AG08396 (cell line): ENCODE results near the gene ZBTB44.
"Not testable (repeated sequence)": the region's sequence is repeated elsewhere in the genome, so short reads cannot be mapped to it uniquely, and the experiment has no call there.

Source experiments
- DNase-seq: peaks from one replicate; pipeline ENCODE4 v3.0.0; 2012; ENCODE audit warnings: low spot score, mixed read lengths

ZBTB44 gene, protein sequence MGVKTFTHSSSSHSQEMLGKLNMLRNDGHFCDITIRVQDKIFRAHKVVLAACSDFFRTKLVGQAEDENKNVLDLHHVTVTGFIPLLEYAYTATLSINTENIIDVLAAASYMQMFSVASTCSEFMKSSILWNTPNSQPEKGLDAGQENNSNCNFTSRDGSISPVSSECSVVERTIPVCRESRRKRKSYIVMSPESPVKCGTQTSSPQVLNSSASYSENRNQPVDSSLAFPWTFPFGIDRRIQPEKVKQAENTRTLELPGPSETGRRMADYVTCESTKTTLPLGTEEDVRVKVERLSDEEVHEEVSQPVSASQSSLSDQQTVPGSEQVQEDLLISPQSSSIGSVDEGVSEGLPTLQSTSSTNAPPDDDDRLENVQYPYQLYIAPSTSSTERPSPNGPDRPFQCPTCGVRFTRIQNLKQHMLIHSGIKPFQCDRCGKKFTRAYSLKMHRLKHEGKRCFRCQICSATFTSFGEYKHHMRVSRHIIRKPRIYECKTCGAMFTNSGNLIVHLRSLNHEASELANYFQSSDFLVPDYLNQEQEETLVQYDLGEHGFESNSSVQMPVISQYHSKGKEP

DNA sequence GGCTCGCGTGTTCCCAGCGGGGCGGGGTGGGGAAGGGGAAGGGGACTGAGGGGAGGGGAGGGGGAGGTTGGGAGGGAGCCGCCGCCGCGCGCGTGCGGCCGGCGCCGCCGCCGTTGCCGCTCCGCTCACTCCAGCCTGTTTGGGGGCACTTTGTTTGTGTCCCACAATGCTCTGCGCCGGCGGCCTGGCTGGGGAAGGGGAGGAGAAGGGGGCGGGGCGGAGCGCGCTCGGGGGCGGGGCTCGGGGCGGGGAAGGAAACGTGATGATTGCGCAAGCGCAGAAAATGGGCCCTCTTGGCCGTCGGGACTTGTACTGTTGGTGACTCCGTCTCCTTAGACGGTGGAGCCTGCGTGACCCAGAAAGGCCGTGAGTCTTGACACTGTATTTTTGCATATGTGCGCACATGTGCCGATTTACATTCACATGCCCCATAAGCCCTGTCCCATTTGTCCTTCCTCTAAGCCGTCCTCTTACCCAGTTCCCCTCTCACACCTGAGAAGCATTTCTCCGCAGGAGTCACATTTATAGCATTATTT, at the start of gene ZBTB44:
ZBTB44 (minus strand) TSS at position 168 of the 536 bp plus-strand sequence. CDS start 53,044 bp downstream, outside the sequence.
- peak; percentile 98 for DNase-seq

DNA sequence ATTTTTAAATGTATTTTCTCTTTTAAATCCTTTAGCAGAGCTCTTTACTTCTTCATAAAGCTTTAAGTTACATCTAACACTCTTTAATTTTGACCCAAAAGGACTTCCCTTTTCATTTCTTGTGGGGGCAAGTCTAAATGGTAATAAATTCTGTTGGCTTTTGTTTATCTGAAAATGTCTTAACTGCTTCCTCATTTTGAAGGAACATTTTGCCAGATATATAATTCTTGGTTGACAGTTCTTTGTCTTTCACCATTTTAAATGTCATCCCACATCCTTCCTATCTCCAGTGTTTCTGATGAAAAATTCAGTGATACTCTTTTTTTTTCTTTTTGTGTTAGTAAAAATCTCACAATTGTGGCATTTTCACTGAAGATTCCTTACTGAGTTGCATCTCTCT, 44.7 kb upstream of the ZBTB44 start:
- no peak for DNase-seq

- DNase-seq, result no peak
Measured at GRCh38 chr11:130358398-130358797, 43.7 kb upstream of the ZBTB44 start.

GRCh38 chr11:130347261-130347660, 32.5 kb upstream of the ZBTB44 start:
- DNase-seq, result no peak

GRCh38 chr11:130344841-130345240, 30.1 kb upstream of the ZBTB44 start:
- DNase-seq, result no peak

- no peak for DNase-seq
Measured at GRCh38 chr11:130340671-130341319, 26.1 kb upstream of the ZBTB44 start.

- DNase-seq, result no peak
Measured at GRCh38 chr11:130338667-130339066, 23.9 kb upstream of the ZBTB44 start.

DNA sequence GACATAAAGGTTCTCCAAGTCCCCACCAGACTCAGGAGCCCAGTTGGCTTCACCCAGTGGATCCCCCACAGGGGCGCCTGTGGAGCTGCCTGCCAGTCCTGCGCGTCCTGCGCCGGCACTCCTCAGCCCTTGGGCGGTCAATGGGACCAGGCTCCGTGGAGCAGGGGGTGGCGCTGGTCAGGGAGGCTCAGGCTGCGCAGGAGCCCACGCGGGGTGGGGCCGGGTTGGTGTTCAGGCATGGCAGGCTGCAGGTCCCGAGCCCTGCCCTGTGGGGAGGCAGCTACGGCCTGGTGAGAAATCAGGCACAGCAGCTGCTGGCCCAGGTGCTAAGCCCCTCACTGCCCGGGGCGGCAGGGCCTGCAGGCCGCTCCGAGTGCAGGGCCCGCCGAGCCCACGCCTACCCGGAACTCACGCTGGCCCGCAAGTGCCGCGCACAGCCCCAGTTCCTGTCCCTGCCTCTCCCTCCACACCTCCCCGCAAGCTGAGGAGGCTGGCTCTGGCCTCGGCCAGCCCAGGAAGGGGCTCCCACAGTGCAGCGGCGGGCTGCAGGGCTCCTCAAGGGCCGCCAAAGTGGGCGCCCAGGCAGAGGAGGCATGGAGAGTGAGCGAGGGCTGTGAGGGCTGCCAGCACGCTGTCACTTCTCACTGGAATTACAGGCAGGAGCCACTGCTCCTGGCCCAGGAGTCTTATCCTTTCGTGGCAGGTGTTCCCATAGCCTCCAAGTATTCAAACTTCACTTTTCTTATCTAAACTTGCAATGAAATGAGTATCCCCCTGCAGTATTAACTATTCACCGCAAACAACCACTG, 22.8 kb upstream of the ZBTB44 start:
- no peak for DNase-seq

- not testable (repeated sequence) for DNase-seq
Measured at GRCh38 chr11:130331397-130331796, 16.7 kb upstream of the ZBTB44 start.

GRCh38 chr11:130330101-130330684, 15.5 kb upstream of the ZBTB44 start:
- no peak for DNase-seq

DNA sequence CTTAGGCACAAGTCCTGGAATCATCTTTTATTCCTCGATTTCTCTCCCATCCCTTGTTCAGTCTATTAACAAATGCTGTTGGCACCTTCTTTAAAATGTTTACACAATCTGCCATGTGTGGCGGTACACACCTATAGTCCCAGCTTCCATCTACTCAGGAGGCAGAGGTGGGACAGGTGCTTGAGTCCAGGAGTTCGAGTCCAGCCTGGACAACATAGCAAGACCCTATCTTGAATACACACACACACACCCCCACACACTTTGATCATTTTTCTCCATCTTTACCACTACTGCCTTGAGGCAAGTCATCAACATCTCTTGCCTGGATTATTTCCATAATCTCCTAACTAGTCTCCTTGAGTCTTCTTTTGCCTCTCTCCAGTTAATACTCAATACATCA, 13.7 kb upstream of the ZBTB44 start:
- no peak for DNase-seq

- no peak for DNase-seq
Measured at GRCh38 chr11:130327716-130328115, 13.0 kb upstream of the ZBTB44 start.

DNA sequence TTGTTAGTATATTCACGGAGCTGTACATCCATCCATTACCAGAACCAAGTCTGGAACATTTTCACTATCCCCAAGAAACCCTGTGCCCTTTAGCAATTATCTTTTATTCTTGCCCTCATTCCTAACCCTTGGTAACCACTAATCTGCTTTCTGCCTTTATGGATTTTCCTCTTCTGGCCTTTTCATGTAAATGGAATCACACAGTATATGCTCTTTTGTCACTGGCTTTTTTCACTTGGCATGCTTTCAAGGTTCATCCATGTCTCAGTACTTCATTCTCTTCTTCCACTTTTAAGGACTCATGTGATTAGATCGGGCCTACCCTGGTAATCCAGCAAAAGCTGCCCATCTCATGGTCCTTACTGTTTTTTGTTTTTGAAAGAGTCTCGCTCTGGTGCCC, 11.0 kb upstream of the ZBTB44 start:
- no peak for DNase-seq

DNA sequence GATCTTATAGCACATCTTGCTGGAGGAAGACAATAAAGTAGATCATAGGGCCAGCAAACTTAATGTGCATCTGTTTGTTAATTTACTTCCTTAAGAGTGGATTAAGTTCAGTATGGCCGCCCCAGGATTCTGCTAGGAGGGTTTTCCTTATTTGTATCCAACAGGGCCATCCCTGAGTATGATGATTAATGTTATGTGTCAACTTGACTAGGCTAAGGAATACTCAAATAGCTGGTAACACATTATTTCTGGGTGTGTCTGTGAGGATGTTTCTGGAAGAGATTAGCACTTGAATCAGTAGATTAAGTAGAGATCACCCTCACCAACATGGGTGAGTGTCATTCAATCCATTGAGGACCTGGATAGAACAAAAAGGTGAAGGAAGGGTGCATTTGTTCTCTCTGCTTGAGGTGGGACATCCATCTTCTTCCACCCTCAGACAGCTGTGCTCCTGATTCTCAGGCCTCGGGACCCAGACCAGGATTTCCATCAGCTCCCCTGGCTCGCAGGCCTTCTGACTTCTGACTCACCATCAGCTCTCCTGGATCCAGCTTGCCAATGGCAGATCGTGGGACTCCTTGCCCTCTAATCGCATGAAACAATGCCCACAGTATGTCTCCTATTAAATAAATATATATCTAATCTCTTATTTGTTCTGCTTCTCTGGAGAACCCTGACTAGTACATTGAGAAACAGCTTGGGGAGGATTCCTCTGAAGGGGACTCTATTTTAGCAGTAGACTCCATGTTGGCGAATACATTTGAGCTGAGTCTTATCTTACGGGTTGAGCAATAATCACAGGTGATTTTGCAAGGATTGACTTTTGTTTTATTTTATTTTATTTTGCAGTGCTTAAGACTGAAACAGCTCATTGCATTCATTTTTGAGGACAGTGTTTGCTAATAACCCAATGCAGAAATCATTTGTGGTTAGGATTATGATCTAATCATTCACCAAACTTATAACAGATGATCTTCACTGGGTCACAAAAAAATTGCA, 9.0 kb upstream of the ZBTB44 start:
- DNase-seq, result no peak

DNA sequence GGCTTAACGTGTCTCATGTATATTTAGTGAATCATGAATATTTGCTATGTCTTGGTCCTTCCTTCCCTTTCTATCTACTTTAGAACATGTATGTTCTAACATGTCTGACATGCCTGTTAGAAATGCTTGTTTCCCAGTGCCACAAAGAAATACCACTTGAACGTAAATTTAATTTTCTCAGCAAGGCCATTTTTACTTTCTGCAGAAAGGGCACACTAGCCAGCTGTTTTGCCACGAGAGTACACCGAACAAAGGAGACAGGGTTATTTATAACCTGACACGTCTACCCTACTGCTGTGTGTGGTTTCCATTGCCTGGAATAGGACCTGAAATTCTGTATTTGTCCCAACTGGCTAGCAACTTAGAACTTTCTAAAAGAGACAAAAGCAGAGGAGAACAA, 7.4 kb upstream of the ZBTB44 start:
- DNase-seq, result no peak

- DNase-seq, result no peak
Measured at GRCh38 chr11:130318031-130318673, 3.4 kb upstream of the ZBTB44 start.

- no peak for DNase-seq
Measured at GRCh38 chr11:130315354-130315970, 745 bp upstream of the ZBTB44 start.

- peak; percentile 77 for DNase-seq
Measured at GRCh38 chr11:130314184-130314749, 450 bp downstream of the ZBTB44 start.
